GM21367 (cell line): ENCODE data around the gene VIL1.

Experiments used
- ATAC-seq: cut with Tn5 transposase; IDR thresholded peaks from one replicate; pipeline ENCODE4 v1.9.1; 2021; ENCODE audit not compliant: unreplicated experiment

VIL1 gene

DNA sequence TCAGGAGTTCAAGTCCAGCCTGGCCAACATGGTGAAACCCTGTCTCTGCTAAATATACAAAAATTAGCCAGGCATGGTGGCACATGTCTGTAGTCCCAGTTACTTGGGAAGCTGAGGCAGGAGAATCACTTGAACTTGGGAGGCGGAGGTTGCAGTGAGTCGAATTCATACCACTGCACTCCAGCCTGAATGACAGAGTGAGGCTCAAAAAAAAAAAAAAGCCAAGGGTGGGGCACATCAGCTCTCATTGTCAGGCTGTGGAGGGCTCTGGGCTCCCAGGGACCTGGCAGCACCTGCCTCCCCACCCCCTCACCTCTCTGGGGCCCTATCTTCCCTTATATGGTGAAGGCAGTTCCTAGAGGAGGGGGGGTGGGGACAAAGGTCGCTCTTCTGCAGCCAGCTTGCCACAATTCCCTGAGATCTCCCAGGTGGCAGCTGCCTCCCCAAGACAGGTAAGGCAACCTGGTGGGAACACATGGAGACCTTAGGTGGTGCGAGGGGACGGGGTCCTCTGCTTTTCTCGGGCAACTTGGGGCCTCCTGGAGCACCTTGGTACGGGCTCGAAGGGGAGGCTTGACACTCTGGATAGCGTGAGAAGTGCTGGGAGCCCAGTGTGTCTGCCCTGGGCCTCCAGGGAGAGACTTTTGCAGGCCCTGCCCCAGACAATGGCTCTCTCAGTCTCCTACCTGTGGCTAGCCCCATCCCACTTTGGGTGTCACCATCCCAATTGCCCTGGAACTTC lies at the start of gene VIL1:
VIL1 (plus strand) TSS at position 407 of the 742 bp plus-strand sequence. CDS start 4,656 bp downstream, outside the sequence.
- ATAC-seq, result no peak

DNA sequence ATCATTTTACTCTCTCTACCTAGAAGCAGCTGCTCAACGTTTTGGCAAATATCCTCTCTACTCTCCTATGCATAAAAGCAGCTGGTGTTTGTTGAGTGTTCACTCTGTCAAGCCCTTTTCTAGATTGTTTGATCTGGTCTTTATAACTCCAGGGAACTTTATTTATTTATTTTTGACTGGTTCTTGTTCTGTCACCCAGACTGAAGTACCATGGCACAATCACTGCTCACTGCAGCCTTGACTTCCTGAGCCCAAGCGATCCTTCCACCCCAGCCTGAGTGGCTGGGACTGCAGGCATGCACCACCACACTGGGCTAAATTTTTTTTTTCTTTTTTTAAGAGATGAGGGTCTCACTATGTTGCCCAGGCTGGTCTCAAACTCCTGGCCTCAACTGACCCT lies 49.6 kb upstream of the VIL1 start:
- ATAC-seq, result no peak

DNA sequence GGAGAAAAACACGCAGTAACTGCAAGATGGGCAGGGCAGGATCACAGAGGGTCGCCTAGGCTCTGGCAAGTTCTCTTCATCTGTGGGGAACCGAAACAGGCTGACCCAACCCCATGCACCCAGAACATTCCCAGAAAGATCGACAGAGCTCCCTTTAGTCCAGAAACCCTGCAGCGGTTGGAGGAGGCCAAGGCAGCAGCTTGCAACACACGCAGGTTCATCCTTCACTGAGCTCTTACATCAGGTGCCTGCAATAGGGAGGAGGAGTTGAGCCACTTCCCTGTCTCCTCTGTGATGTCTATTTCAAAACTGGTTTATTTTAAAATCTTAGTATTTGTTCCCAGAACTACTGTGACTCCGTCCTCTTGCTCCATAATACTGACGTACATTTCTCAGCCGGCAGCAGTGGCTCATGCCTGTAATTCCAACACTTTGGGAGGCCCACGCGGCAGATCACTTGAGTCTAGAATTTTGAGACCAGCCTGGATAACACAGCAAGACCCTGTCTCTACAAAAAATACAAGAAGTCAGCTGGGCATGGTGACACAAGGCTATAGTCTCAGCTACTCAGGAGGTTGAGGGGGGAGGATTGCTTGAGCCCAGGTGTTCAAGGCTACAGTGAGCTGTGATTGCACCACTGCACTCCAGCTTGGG lies 48.4 kb upstream of the VIL1 start:
- no peak for ATAC-seq

- ATAC-seq, result no peak
Observed at GRCh38 chr2:218371983-218372350, 47.0 kb upstream of the VIL1 start.

GRCh38 chr2:218374795-218375194 lies 44.1 kb upstream of the VIL1 start:
- ATAC-seq, result no peak

DNA sequence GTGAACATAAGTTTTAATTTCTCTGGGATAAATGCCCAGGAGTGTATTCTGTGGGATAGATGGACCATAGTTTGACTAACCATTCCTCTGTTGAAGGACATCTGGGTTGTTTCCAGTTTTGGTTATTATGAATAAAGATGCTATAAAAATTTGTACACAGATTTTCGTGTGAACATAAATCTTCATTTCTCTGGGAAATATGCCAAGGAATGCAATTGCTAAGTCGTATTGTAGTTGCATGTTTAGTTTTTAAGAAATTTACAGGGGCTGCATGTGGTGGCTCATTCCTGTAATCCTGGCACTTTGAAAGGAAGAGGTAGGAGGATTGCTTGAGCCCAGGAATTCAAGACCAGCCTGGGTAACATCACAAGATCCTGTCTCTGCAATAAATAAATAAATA lies 43.7 kb upstream of the VIL1 start:
- ATAC-seq, result no peak

DNA sequence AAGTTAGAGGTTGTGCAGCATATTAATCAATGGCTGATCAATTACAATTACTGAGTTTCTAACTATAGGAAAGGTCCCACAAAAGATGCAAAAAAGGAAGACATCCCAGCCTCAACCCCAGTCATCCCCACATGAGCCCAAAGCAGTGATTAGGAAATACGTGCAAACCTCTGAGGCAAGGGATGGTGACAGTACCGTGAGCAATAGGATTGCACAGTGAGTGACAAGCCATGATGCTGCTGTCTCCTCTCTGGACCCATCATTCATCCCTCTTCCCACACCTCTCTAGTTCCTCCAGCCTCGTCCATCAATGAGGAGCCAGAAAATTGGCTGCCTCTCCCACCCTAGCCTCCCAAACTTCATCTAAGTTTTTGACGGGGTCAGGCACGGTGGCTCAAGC lies 40.9 kb upstream of the VIL1 start:
- no peak for ATAC-seq

DNA sequence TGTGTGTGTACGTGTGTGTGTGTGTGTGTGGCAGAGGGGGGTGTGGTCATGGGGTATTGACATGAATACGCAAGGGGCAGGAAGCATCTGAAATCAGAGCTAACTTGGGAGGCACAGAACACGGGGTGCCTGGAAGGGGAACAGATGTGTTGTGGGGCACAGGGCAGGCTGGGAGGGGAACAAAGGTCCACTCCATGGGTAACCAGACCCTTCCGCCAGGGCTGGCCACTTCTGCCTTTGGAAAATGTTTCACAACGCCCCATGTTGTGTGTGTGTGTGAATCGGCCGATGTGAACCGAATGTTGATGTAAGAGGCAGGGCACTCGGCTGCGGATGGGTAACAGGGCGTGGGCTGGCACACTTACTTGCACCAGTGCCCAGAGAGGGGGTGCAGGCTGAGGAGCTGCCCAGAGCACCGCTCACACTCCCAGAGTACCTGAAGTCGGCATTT lies 37.0 kb upstream of the VIL1 start, which contains the start of gene SLC11A1:
SLC11A1 (plus strand) TSS at position 358 of the 451 bp plus-strand sequence. CDS start 96 bp downstream, outside the sequence.
- no peak for ATAC-seq

DNA sequence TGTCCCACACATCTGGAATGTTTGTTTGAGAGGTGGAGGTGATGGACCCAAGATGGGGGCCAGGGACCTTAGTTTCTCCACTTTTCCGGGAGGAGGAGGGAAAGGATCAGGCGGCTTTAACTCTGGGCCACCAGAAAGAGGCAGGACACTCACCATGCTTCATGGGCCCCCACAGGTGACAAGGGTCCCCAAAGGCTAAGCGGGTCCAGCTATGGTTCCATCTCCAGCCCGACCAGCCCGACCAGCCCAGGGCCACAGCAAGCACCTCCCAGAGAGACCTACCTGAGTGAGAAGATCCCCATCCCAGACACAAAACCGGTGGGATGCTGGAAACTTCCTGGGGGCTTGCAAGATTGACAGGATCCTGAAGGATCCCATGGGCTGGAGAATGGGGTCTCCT lies 36.1 kb upstream of the VIL1 start:
- no peak for ATAC-seq

DNA sequence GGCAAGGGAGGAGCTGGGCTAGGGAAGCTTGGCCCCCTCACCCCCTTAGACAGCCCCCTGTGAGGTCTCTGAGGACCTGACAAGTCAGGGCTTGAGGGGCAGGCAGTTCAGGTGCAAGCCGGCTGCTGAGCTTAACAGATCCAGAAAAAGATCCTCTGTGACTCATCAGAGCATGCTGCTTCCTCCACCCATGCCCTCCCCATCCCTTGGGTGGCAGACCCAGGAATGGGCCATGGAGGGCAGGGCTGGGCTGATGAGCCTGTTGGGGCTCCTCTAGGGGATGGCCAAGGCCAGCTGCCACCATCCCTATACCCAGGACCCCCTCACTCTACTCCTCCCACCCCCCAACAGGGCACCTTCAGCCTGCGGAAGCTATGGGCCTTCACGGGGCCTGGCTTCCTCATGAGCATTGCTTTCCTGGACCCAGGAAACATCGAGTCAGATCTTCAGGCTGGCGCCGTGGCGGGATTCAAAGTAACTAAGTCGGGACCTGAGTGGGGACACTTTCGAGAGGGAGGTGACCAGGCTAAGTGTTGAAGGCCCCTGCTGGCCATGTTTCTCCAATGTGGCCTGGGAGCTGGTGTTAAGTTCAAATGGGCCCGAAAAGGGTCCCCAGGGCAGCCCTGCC lies 34.9 kb upstream of the VIL1 start:
- no peak for ATAC-seq

- no peak for ATAC-seq
Observed at GRCh38 chr2:218384975-218385374, 33.9 kb upstream of the VIL1 start.

DNA sequence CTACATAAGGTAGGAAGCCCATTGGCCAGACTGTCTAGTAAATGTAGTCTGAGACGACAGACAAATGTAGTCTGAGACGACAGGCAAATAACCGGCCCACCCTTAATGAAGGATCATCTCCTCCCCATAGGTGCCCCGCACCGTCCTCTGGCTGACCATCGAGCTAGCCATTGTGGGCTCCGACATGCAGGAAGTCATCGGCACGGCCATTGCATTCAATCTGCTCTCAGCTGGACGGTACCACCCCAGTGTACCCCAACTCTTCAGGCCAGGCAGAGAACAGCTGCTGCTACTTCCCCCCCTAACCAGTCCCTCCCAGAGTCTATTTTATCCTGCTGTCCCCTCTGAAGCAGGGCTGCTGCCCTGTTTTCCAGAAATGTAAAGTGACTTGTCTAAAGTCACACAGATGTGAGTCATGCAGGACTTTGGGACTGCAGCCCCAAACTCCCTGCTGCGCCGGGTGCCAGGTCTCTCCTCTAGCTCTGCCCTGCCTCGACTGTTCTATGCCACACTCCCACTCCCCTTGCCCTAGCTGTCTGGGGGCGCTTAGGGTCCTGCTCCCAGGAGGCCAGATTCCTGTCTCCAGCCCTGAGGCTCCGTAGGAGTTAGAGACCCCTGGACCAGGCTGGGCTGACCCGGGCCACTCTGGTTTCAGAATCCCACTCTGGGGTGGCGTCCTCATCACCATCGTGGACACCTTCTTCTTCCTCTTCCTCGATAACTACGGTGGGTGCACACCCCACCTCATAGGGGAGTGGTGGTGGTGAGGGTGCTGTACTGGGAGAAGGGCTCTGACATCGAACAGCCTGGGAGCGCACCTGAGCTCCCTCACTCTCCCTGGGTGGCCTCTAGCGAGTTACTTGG lies 32.2 kb upstream of the VIL1 start:
- no peak for ATAC-seq

DNA sequence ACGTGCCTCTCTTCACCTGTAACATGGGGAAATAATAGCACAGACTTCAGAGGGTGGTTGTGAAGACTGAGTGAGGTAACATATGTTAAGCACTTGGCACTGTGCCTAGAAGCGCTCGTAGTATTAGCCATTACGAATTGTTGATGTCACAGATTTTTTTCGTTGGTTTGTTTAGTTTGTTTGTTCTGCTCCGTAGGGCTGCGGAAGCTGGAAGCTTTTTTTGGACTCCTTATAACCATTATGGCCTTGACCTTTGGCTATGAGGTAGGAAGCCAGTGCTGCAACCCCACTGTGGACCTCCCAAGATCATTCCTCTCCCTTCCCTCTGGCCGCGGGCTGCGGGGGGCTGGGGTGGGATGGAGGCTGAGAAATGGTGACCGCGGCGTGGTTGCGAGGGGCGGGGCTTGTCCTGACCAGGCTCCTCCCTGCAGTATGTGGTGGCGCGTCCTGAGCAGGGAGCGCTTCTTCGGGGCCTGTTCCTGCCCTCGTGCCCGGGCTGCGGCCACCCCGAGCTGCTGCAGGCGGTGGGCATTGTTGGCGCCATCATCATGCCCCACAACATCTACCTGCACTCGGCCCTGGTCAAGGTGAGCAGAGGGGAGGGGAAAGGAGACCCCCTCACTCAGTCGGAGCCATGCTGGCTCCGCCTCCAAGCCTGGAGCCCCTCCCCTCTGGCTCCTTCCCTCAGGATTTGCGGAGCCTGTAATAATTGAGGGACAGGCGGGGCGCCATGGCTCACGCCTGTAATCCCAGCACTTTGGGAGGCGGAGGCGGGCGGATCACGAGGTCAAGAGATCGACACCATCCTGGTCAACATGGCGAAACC lies 31.3 kb upstream of the VIL1 start:
- no peak for ATAC-seq

- ATAC-seq, result no peak
Observed at GRCh38 chr2:218389333-218390150, 29.4 kb upstream of the VIL1 start.

GRCh38 chr2:218391202-218391601 lies 27.7 kb upstream of the VIL1 start:
- ATAC-seq, result no peak

DNA sequence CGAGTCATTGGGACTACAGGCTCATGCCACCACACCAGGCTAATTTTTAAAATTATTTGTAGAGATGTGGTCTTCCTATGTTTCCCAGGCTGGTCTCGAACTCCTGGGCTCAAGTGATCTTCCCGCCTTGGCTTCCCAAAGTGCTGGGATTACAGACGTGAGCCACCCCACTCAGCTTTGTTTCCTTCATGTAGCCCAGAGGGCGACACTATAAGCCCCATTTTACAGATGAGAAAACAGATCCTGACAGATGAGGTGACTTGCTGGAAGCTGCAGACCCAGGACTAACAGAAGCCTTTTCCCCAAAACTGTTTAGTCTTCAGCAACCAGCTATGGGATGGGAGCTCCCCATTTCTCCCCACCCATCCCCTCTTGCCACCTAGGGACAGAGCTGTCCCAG lies 26.5 kb upstream of the VIL1 start:
- ATAC-seq, result no peak

GRCh38 chr2:218392891-218393462 lies 25.9 kb upstream of the VIL1 start:
- ATAC-seq, result no peak

DNA sequence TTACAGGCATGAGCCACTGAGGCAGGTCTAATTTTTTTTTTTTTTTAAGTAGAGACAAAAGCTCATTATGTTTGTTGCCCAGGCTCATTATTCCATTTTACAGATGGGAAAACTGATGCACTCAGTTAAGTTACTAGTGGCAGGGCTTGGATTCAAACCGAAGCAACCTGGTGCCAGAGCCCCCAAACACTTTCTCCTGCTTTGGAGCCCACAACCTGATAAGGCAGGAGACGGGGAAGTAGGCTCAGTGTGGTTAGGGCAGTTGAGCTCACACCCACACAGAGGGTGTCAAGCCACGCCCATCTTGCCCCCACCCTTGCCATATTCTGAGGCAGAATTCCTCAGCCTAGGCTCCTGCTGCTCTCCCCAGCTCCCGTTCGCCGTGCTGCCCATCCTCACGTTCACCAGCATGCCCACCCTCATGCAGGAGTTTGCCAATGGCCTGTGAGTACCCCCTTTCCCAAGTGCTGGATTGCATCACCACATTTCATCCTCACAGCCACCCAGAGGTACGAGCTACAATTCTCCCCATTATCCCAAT lies 25.1 kb upstream of the VIL1 start:
- no peak for ATAC-seq
